K562 (cell line): ENCODE data around the gene PCSK5. TPM values are rescaled to one million over a fixed set of nuclear protein-coding genes. Genes with fewer than 3 reads are reported as not detected.

Experiments used
- ATAC-seq: fragments of 200-7000 bp; cut with Tn5 transposase; 3 replicates; pipeline ENCODE4 v1.9.1; 2020; ENCODE audit warnings: moderate library complexity
- BruUV-seq: library from RNA; stranded (reverse); fragments of 400-500 nt; replicated peaks from 2 replicates; lab custom pipeline; 2021; lab: Mats Ljungman, UMichigan
- CTCF ChIA-PET: fragments of 300-600 bp; formaldehyde crosslinking; extraction: SDS; loops from one replicate; lab custom pipeline; 2021; ENCODE audit warnings: low intra/inter-chr PET ratio; lab: Yijun Ruan, JAX
- POLR2A ChIA-PET: fragments of 300-600, 350-650 bp; sonication (Branson Sonifier 250); formaldehyde crosslinking; extraction: SDS; loops from one replicate; lab custom pipeline; 2021; ENCODE audit warnings: antibody characterized with exemption, inconsistent platforms; lab: Yijun Ruan, JAX
- DNase-seq, 4 experiments: peaks; one replicate each; pipeline versions ENCODE4 v3.0.0 to v3.0.0-alpha.2; 2011 to 2018; ENCODE audit warnings: low spot score in 3 of 4, mixed read lengths in 3 of 4; ENCODE audit errors: extremely low read depth in 1 of 4
- FAIRE-seq: peaks from 2 replicates; lab custom pipeline; 2011; peaks lifted over from hg19 to GRCh38; lab: Jason Lieb, UNC
- H2AFZ ChIP-seq: 2 replicates; pipeline ENCODE4 v1.6.0; 2011; ENCODE audit warnings: low read depth, low read length, control low read depth, inconsistent platforms
- H3K27ac ChIP-seq: fragments of 200-600 bp; 3 replicates; pipeline ENCODE4 v1.8.0; 2011; ENCODE audit warnings: low read depth, mild to moderate bottlenecking, control low read depth, inconsistent platforms, low read length, moderate library complexity, mixed read lengths; ENCODE audit errors: extremely low read depth
- H3K27me3 ChIP-seq, 2 experiments: fragments of 300-600 bp in 1 of 2; 2 replicates in 1 of 2; 3 replicates in 1 of 2; pipeline versions ENCODE4 v1.6.0 to v1.8.0; 2011; ENCODE audit warnings: inconsistent platforms in 2 of 2, low read length in 2 of 2, mild to moderate bottlenecking in 1 of 2, mixed read lengths in 1 of 2, moderate library complexity in 1 of 2; ENCODE audit not compliant: control insufficient read depth in 2 of 2, insufficient read depth in 2 of 2
- H3K36me3 ChIP-seq: fragments of 300-600 bp; 3 replicates; pipeline ENCODE4 v1.8.0; 2011; ENCODE audit warnings: mild to moderate bottlenecking, low read length, inconsistent platforms; ENCODE audit not compliant: control insufficient read depth, insufficient read depth
- H3K4me1 ChIP-seq, 2 experiments: fragments of 200-600 bp in 1 of 2; replicated peaks in 1 of 2; 2 replicates in 1 of 2; 3 replicates in 1 of 2; pipeline versions ENCODE4 v1.5.1 to v1.8.0; 2011; ENCODE audit warnings: inconsistent platforms in 2 of 2, low read length in 2 of 2, mild to moderate bottlenecking in 1 of 2, mixed read lengths in 1 of 2, moderate library complexity in 1 of 2; ENCODE audit not compliant: control insufficient read depth in 2 of 2, insufficient read depth in 2 of 2
- H3K4me2 ChIP-seq: 2 replicates; pipeline ENCODE4 v1.6.1; 2011; ENCODE audit warnings: low read length, control low read depth, inconsistent platforms, mixed read lengths; ENCODE audit not compliant: insufficient read depth
- H3K4me3 ChIP-seq: fragments of 200-600 bp; sonication (generic), shearing (Covaris generic); 2 replicates; pipeline ENCODE4 v1.5.1; 2016; ENCODE audit warnings: control low read depth, inconsistent platforms
- H3K79me2 ChIP-seq: fragments of 200-600 bp; 3 replicates; pipeline ENCODE4 v1.8.0; 2011; ENCODE audit warnings: low read length, inconsistent platforms; ENCODE audit not compliant: control insufficient read depth, insufficient read depth
- H3K9ac ChIP-seq, 2 experiments: 2 replicates each; pipeline versions ENCODE4 v1.6.0 to v1.6.1; 2011; ENCODE audit warnings: low read depth in 2 of 2, low read length in 2 of 2, control low read depth in 1 of 2, inconsistent platforms in 1 of 2, mild to moderate bottlenecking in 1 of 2, mixed read lengths in 1 of 2; ENCODE audit not compliant: insufficient read depth in 1 of 2
- H3K9me1 ChIP-seq: one replicate; pipeline ENCODE4 v1.6.0; 2011; ENCODE audit warnings: inconsistent platforms, mild to moderate bottlenecking, low read length, moderate library complexity; ENCODE audit not compliant: control insufficient read depth, insufficient read depth
- H3K9me3 ChIP-seq: replicated peaks from 2 replicates; pipeline ENCODE4 v1.5.1; 2011; ENCODE audit warnings: low read depth, low read length, inconsistent platforms; ENCODE audit not compliant: control insufficient read depth, insufficient read depth
- H4K20me1 ChIP-seq: replicated peaks from 2 replicates; pipeline ENCODE4 v1.6.1; 2011; ENCODE audit warnings: low read length, inconsistent platforms, mixed read lengths; ENCODE audit not compliant: control insufficient read depth, insufficient read depth
- ARID4B ChIP-seq: sonication (generic); formaldehyde crosslinking; IDR thresholded peaks from 2 replicates; pipeline ENCODE4 v1.8.0; 2022; ENCODE audit warnings: mild to moderate bottlenecking, missing genetic modification reagents
- BCL6 ChIP-seq: fragments of 250-450 bp; sonication (Bioruptor Pico); IDR thresholded peaks from 2 replicates; pipeline ENCODE4 v1.4.0; 2020
- CEBPB ChIP-seq: fragments of 450-650 bp; IDR thresholded peaks from 2 replicates; pipeline ENCODE4 v1.6.1; 2016; ENCODE audit warnings: missing genetic modification characterization, missing compliant biosample characterization
- HOXB6 ChIP-seq: fragments of 250-450 bp; sonication (Bioruptor Pico); IDR thresholded peaks from 2 replicates; pipeline ENCODE4 v1.5.1; 2022; ENCODE audit warnings: mild to moderate bottlenecking, borderline replicate concordance
- JUNB ChIP-seq: fragments of 450-650 bp; formaldehyde crosslinking; conservative IDR thresholded peaks from 2 replicates; pipeline ENCODE4 v1.4.0; 2020; ENCODE audit warnings: mild to moderate bottlenecking
- MLX ChIP-seq, 2 experiments: fragments of 450-650 bp in 1 of 2; sonication (generic) in 1 of 2; formaldehyde crosslinking; conservative IDR thresholded peaks; 2 replicates each; pipeline versions ENCODE4 v1.4.0 to v1.8.1; 2020 to 2022; ENCODE audit warnings: mild to moderate bottlenecking in 1 of 2, missing genetic modification reagents in 1 of 2
- NFIX ChIP-seq: fragments of 250-450 bp; sonication (Bioruptor Pico); IDR thresholded peaks from 2 replicates; pipeline ENCODE4 v1.4.0; 2020; ENCODE audit warnings: low read depth, mild to moderate bottlenecking, moderate library complexity
- PHF8 ChIP-seq: fragments of 200-600 bp; sonication (generic); IDR thresholded peaks from 2 replicates; pipeline ENCODE4 v1.6.1; 2012; ENCODE audit warnings: mixed run types, mild to moderate bottlenecking, inconsistent platforms, low read length, moderate library complexity, borderline replicate concordance
- PREB ChIP-seq: sonication (generic); formaldehyde crosslinking; IDR thresholded peaks from 2 replicates; pipeline ENCODE4 v1.8.1; 2023; ENCODE audit warnings: mild to moderate bottlenecking, missing genetic modification reagents
- RFX5 ChIP-seq: IDR thresholded peaks from 2 replicates; pipeline ENCODE4 v1.6.1; 2011; ENCODE audit warnings: low read depth, mild to moderate bottlenecking, improper control_type of control experiment, low read length
- SMAD3 ChIP-seq: fragments of 450-650 bp; formaldehyde crosslinking; conservative IDR thresholded peaks from 2 replicates; pipeline ENCODE4 v1.4.0; 2020; ENCODE audit warnings: mild to moderate bottlenecking
- U2AF2 ChIP-seq: fragments of 200-400 bp; formaldehyde crosslinking; optimal IDR thresholded peaks from 2 replicates; pipeline ENCODE3; 2017; ENCODE audit warnings: low read depth, mild to moderate bottlenecking, low read length
- ZBTB26 ChIP-seq: fragments of 450-650 bp; formaldehyde crosslinking; IDR thresholded peaks from 2 replicates; pipeline ENCODE4 v1.4.0; 2022; ENCODE audit warnings: missing genetic modification characterization
- ZEB2 ChIP-seq: fragments of 450-650 bp; IDR thresholded peaks from 2 replicates; pipeline ENCODE4 v1.6.1; 2016
- ZNF165 ChIP-seq: fragments of 250-450 bp; sonication (Bioruptor Pico); IDR thresholded peaks from 2 replicates; pipeline ENCODE4 v1.4.0; 2020; ENCODE audit warnings: borderline replicate concordance
- ZNF551 ChIP-seq: fragments of 250-450 bp; sonication (Bioruptor Pico); IDR thresholded peaks from 2 replicates; pipeline ENCODE4 v1.5.0; 2021; ENCODE audit warnings: mild to moderate bottlenecking, moderate library complexity
- ZNF75A ChIP-seq: fragments of 450-650 bp; formaldehyde crosslinking; IDR thresholded peaks from 2 replicates; pipeline ENCODE4 v1.4.0; 2020; ENCODE audit warnings: mild to moderate bottlenecking
- WGBS: fragments of 100-300 bp; shearing (Covaris generic); methylation state at CpG from one replicate; pipeline ENCODE4 v1.1.6; 2016; ENCODE audit warnings: low coverage, mixed read lengths; ENCODE audit not compliant: insufficient coverage; ENCODE audit errors: missing lambda C conversion rate; 5-methylcytosine and 5-hydroxymethylcytosine counted together
- in situ Hi-C: fragments of 300-500 bp; cut with MboI; formaldehyde crosslinking; loops from 4 replicates; pipeline ENCODE4 v1.15.0; 2018; ENCODE audit warnings: inconsistent platforms, mixed read lengths
- intact Hi-C: fragments of 100-400 bp; cut with micrococcal nuclease; formaldehyde crosslinking; loops from 2 replicates; pipeline ENCODE4 v1.14.2; 2022
- polyA plus RNA-seq, 8 experiments: library from polyadenylated mRNA; depleted of rRNA in 4 of 8; stranded (reverse) in 5 of 8; unstranded in 3 of 8; fragments of >200 nt; fragmentation: Nextera tagmentation in 2 of 8; fragmentation: Illumina TruSeq in 1 of 8; extraction: Ambion mirVana in 2 of 8; extraction: Trizol in 1 of 8; gene quantifications; 2 replicates each; pipeline versions ENCODE4 v1.2.1 to v1.2.3, GENCODE V29; 2011 to 2014; ENCODE audit warnings: inconsistent platforms in 1 of 8, missing spikeins in 1 of 8
- total RNA-seq, 7 experiments: library from RNA; depleted of rRNA in 6 of 7; stranded (reverse); fragments of >200 nt in 6 of 7; fragmentation: Illumina TruSeq in 2 of 7; extraction: Trizol in 2 of 7; gene quantifications; 2 replicates each; pipeline versions ENCODE4 v1.2.1 to v1.2.3, GENCODE V29; 2011 to 2021; ENCODE audit warnings: low replicate concordance in 1 of 7

Gene PCSK5
- total and polyA plus RNA-seq, 9 of the 15 experiments (the other 6 are each of a cell fraction or from before 2014, with no cell fraction given): not detected

- FAIRE-seq (no peak), ATAC-seq (no peak), DNase-seq (no peak)
- no peaks in the 10 kb centered on the region for H3K36me3 ChIP-seq
- no peak overlapping the region for H3K4me2 ChIP-seq
- TF ChIP-seq BCL6 (CRISPR knock-in tag): no peak
- TF ChIP-seq HOXB6 (CRISPR knock-in tag): no peak
- TF ChIP-seq ZNF165 (CRISPR knock-in tag): no peak
- TF ChIP-seq ARID4B (CRISPR knock-in tag): no peak
- no peak for TF ChIP-seq PHF8
- no peak for TF ChIP-seq RFX5
- TF ChIP-seq JUNB (CRISPR knock-in tag): no peak
- no peak for TF ChIP-seq ZBTB26
- no peak for TF ChIP-seq SMAD3
- no peak for TF ChIP-seq MLX (CRISPR knock-in tag; conservative IDR thresholded peaks at IDR 0.05)
- TF ChIP-seq U2AF2: no peak
- no peak for TF ChIP-seq ZEB2
- no peak for TF ChIP-seq ZNF75A (CRISPR knock-in tag)
- TF ChIP-seq ZNF551: no peak
- no peak for TF ChIP-seq NFIX
- TF ChIP-seq PREB: no peak
- no peak for TF ChIP-seq CEBPB (tag)
- no peak overlapping the region for H3K9ac ChIP-seq
- H2AFZ ChIP-seq: no peak overlapping the region
- POLR2A ChIA-PET: interaction anchor here (1.5 kb wide), 1 partner anchor 65 kb away, joined by 3 read pairs; the partner anchor contains the start of gene RFK
- H3K4me3 ChIP-seq: no peak overlapping the region
- WGBS: 0% methylated on average over 1 of the region's 1 CpG
- no TSS peak for BruUV-seq
- intact Hi-C loops (no loop called here), in situ Hi-C loops (no loop called here)
- H3K9me1 ChIP-seq: no peaks in the 10 kb centered on the region
- no peak overlapping the region for H3K27ac ChIP-seq
- CTCF ChIA-PET: no interaction called here
- no peaks in the 10 kb centered on the region for H4K20me1 ChIP-seq
- peaks cover 0 to 2% of the 10 kb centered on the region in 2 experiments; a peak in 2 of 5 replicates for H3K4me1 ChIP-seq
- no peaks in the 10 kb centered on the region for H3K79me2 ChIP-seq
- H3K27me3 ChIP-seq: peaks cover 0 to 15% of the 10 kb centered on the region in 2 experiments; a peak in 1 of 5 replicates
- H3K9me3 ChIP-seq: no peaks in the 10 kb centered on the region
Measured at GRCh38 chr9:76330034-76330433, 439.6 kb downstream of the PCSK5 start.
